ENCODE data around the gene TTC5.

GRCh38 chr14:20317720-20318119, 12.0 kb upstream of the TTC5 start:
- TF ChIP-seq CTCF (conservative IDR thresholded peaks at IDR 0.05; ENCODE audit: low read length) = no peak
- no peak for TF ChIP-seq EZH2phosphoT487 (IDR thresholded peaks at IDR 0.05; ENCODE audit: borderline replicate concordance)

All from Loucy (cell line).